Fibroblast of skin of back (primary cell): ENCODE results near the gene CBLN2. TPM values are rescaled to one million over a fixed set of nuclear protein-coding genes. Genes with fewer than 3 reads are reported as not detected.
A peak's percentile ranks its signal among the peaks of the same experiment; 100 is the strongest.

Experiments used
- DNase-seq: peaks from one replicate; pipeline ENCODE4 v3.0.0-alpha.2; 2013
- polyA plus RNA-seq, 2 experiments: library from polyadenylated mRNA; unstranded; fragments of 120-200 nt; gene quantifications; one replicate each; pipeline ENCODE4 v1.2.1, GENCODE V29; 2013; ENCODE audit not compliant: insufficient read length in 2 of 2

Gene CBLN2
- 0.05 TPM for polyA plus RNA-seq (2013, experiment 1 of 2; ENCODE audit: insufficient read length)
- 0.26 TPM for polyA plus RNA-seq (2013, experiment 2 of 2; ENCODE audit: insufficient read length)

- peak; percentile 62 for DNase-seq
Observed at GRCh38 chr18:72544092-72544886, at the start of gene CBLN2. CBLN2 (minus strand) TSS chr18:72544342; CDS start chr18:72542160, 2,182 bp downstream.

- DNase-seq, result no peak
Observed at GRCh38 chr18:72588360-72588759, 44.2 kb upstream of the CBLN2 start.

- DNase-seq, result no peak
Observed at GRCh38 chr18:72584787-72585186, 40.6 kb upstream of the CBLN2 start.

GRCh38 chr18:72581976-72582375, 37.8 kb upstream of the CBLN2 start:
- no peak for DNase-seq

GRCh38 chr18:72572896-72573295, 28.8 kb upstream of the CBLN2 start:
- DNase-seq, result no peak

- DNase-seq, result no peak
Observed at GRCh38 chr18:72566290-72566689, 22.1 kb upstream of the CBLN2 start.

- no peak for DNase-seq
Observed at GRCh38 chr18:72555968-72556367, 11.8 kb upstream of the CBLN2 start.

- no peak for DNase-seq
Observed at GRCh38 chr18:72555101-72555500, 11.0 kb upstream of the CBLN2 start.

- no peak for DNase-seq
Observed at GRCh38 chr18:72543357-72544055, 636 bp downstream of the CBLN2 start.

- no peak for DNase-seq
Observed at GRCh38 chr18:72542984-72543356, 1.2 kb downstream of the CBLN2 start.

GRCh38 chr18:72542342-72542741, 1.8 kb downstream of the CBLN2 start:
- DNase-seq, result no peak

GRCh38 chr18:72541871-72542332, 2.2 kb downstream of the CBLN2 start:
- no peak for DNase-seq

GRCh38 chr18:72539901-72540300, 4.2 kb downstream of the CBLN2 start:
- DNase-seq, result no peak

GRCh38 chr18:72530622-72531021, 13.5 kb downstream of the CBLN2 start:
- no peak for DNase-seq

- DNase-seq, result no peak
Observed at GRCh38 chr18:72504866-72505265, 39.3 kb downstream of the CBLN2 start.

- no peak for DNase-seq
Observed at GRCh38 chr18:72502671-72503431, 41.3 kb downstream of the CBLN2 start.

- no peak for DNase-seq
Observed at GRCh38 chr18:72492497-72492896, 51.6 kb downstream of the CBLN2 start.
